ENCODE data around the gene PAPSS1. TPM values are rescaled to one million over a fixed set of nuclear protein-coding genes. Genes with fewer than 3 reads are reported as not detected.
"Not testable (repeated sequence)": the region's sequence is repeated elsewhere in the genome, so short reads cannot be mapped to it uniquely, and the experiment has no call there.

Gene PAPSS1
- total RNA-seq, 1 donor from 2014 or later, result 33.0 TPM

- no peak for DNase-seq (ENCODE audit: low spot score)
Observed at GRCh38 chr4:107689912-107690587, 30.0 kb downstream of the PAPSS1 start.

- no peak for DNase-seq (ENCODE audit: low spot score)
Observed at GRCh38 chr4:107688421-107688820, 31.6 kb downstream of the PAPSS1 start.

GRCh38 chr4:107685740-107686139 is 34.3 kb downstream of the PAPSS1 start:
- DNase-seq (ENCODE audit: low spot score), result no peak

GRCh38 chr4:107683873-107684272 is 36.2 kb downstream of the PAPSS1 start:
- DNase-seq (ENCODE audit: low spot score), result no peak

GRCh38 chr4:107682306-107682705 is 37.7 kb downstream of the PAPSS1 start:
- DNase-seq (ENCODE audit: low spot score), result no peak

- DNase-seq (ENCODE audit: low spot score), result no peak
Observed at GRCh38 chr4:107669068-107669467, 51.0 kb downstream of the PAPSS1 start.

GRCh38 chr4:107666134-107666533 is 53.9 kb downstream of the PAPSS1 start:
- DNase-seq (ENCODE audit: low spot score), result no peak

- no peak for DNase-seq (ENCODE audit: low spot score)
Observed at GRCh38 chr4:107665001-107665400, 55.0 kb downstream of the PAPSS1 start.

- DNase-seq (ENCODE audit: low spot score), result no peak
Observed at GRCh38 chr4:107658400-107659336, 61.4 kb downstream of the PAPSS1 start.

- no peak for DNase-seq (ENCODE audit: low spot score)
Observed at GRCh38 chr4:107655289-107655688, 64.7 kb downstream of the PAPSS1 start.

GRCh38 chr4:107654694-107655093 is 65.3 kb downstream of the PAPSS1 start:
- DNase-seq (ENCODE audit: low spot score), result no peak

- DNase-seq (ENCODE audit: low spot score), result not testable (repeated sequence)
Observed at GRCh38 chr4:107651408-107651807, 68.6 kb downstream of the PAPSS1 start.

GRCh38 chr4:107650251-107650650 is 69.8 kb downstream of the PAPSS1 start:
- no peak for DNase-seq (ENCODE audit: low spot score)

- no peak for DNase-seq (ENCODE audit: low spot score)
Observed at GRCh38 chr4:107648178-107648991, 71.6 kb downstream of the PAPSS1 start.

- DNase-seq (ENCODE audit: low spot score), result no peak
Observed at GRCh38 chr4:107647591-107647990, 72.4 kb downstream of the PAPSS1 start.

GRCh38 chr4:107645604-107646003 is 74.4 kb downstream of the PAPSS1 start:
- DNase-seq (ENCODE audit: low spot score), result no peak

GRCh38 chr4:107643021-107643420 is 77.0 kb downstream of the PAPSS1 start:
- no peak for DNase-seq (ENCODE audit: low spot score)

GRCh38 chr4:107640878-107641277 is 79.2 kb downstream of the PAPSS1 start:
- no peak for DNase-seq (ENCODE audit: low spot score)

GRCh38 chr4:107640197-107640596 is 79.8 kb downstream of the PAPSS1 start:
- no peak for DNase-seq (ENCODE audit: low spot score)

- DNase-seq (ENCODE audit: low spot score), result no peak
Observed at GRCh38 chr4:107635735-107636134, 84.3 kb downstream of the PAPSS1 start.

- DNase-seq (ENCODE audit: low spot score), result no peak
Observed at GRCh38 chr4:107631560-107631959, 88.5 kb downstream of the PAPSS1 start.

Measured in mesenteric fat pad (tissue), 1 donor.